Measurements from ENCODE around the gene NTN4.

The NTN4 gene

GRCh38 chr12:95634622-95635621 lies 155.6 kb downstream of the NTN4 start:
- Histone ChIP-seq H3K4me1 (ENCODE audit: control insufficient read depth, low read length) (no peaks in the 10 kb centered on the region), H3K9me3 (ENCODE audit: control insufficient read depth, insufficient read depth, low read length) (no peaks in the 10 kb centered on the region), H3K79me2 (ENCODE audit: control insufficient read depth, low read length) (no peaks in the 10 kb centered on the region), H3K4me2 (ENCODE audit: low read length) (no peak overlapping the region), H3K9me2 (replicated peaks; ENCODE audit: control insufficient read depth, low read length) (no peaks in the 10 kb centered on the region), H4K20me1 (ENCODE audit: control insufficient read depth, insufficient read depth, low read depth, low read length) (no peaks in the 10 kb centered on the region), H3K27ac (ENCODE audit: low read depth, low read length) (no peak overlapping the region), H3K36me3 (ENCODE audit: control insufficient read depth, low read length) (no peaks in the 10 kb centered on the region), H3K27me3 (ENCODE audit: control insufficient read depth, low read length) (0 out of 2 replicates have a peak, but pooled peaks cover 2% of the 10 kb centered on the region), H3K4me3 (ENCODE audit: low read length) (no peak overlapping the region), H3F3A (ENCODE audit: control insufficient read depth, insufficient read depth) (no peaks in the 10 kb centered on the region)
- TF ChIP-seq CTCF (IDR thresholded peaks at IDR 0.05; ENCODE audit: low read depth, low read length, poor library complexity, severe bottlenecking) (no peak), EZH2phosphoT487 (IDR thresholded peaks at IDR 0.05; ENCODE audit: borderline replicate concordance, low read length) (no peak)

GRCh38 chr12:95633732-95634465 lies 156.7 kb downstream of the NTN4 start:
- Histone ChIP-seq H3K27ac (ENCODE audit: low read depth, low read length) (no peak overlapping the region), H3K4me2 (ENCODE audit: low read length) (no peak overlapping the region)

DNA sequence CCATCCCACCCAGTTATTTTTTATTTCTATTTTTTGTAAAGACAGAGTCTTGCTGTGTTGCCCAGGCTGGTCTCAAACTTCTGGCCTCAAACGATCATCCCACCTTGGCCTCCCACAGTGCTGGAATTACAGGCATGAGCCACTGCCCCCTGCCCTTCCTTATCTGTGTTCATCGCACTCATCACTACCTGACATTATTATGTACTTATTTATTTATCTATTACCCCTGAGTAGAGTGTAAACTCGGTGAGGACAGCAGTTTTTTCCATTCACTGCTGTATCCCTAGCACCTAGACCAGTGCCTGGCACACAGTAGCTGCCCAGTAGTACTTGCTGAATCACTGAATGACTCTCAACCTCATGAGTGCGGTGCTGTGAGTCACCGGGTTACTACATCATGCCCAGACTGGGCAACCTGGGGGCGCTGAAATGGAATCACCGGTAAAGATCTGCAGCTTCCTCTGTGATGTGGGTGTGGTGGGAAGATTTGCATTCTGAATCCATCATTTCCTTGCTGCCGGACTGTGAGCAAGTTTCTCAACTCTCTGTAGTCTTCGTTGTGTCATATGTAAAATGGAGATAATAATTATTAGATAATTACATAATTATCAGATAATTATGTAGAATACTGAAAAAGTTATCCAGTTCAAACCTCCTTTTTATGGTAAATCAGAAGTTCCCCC lies 157.4 kb downstream of the NTN4 start:
- H3K4me2 ChIP-seq (ENCODE audit: low read length) = no peak overlapping the region
- H3K4me1 ChIP-seq (ENCODE audit: control insufficient read depth, low read length) = no peaks in the 10 kb centered on the region
- no peaks in the 10 kb centered on the region for H3K9me2 ChIP-seq (replicated peaks; ENCODE audit: control insufficient read depth, low read length)
- H3K9me3 ChIP-seq (ENCODE audit: control insufficient read depth, insufficient read depth, low read length) = no peaks in the 10 kb centered on the region
- TF ChIP-seq CTCF (IDR thresholded peaks at IDR 0.05; ENCODE audit: low read depth, low read length, poor library complexity, severe bottlenecking) (no peak), EZH2phosphoT487 (IDR thresholded peaks at IDR 0.05; ENCODE audit: borderline replicate concordance, low read length) (no peak)
- H4K20me1 ChIP-seq (ENCODE audit: control insufficient read depth, insufficient read depth, low read depth, low read length) = no peaks in the 10 kb centered on the region
- 0 out of 2 replicates have a peak, but pooled peaks cover 2% of the 10 kb centered on the region for H3K27me3 ChIP-seq (ENCODE audit: control insufficient read depth, low read length)
- H3K79me2 ChIP-seq (ENCODE audit: control insufficient read depth, low read length) = no peaks in the 10 kb centered on the region
- H3K27ac ChIP-seq (ENCODE audit: low read depth, low read length) = no peak overlapping the region
- H3K4me3 ChIP-seq (ENCODE audit: low read length) = no peak overlapping the region
- H3F3A ChIP-seq (ENCODE audit: control insufficient read depth, insufficient read depth) = no peaks in the 10 kb centered on the region
- H3K36me3 ChIP-seq (ENCODE audit: control insufficient read depth, low read length) = no peaks in the 10 kb centered on the region

More at GRCh38 chr12:95633732-95634465, 156.7 kb downstream of the NTN4 start:
- H4K20me1 ChIP-seq (ENCODE audit: control insufficient read depth, insufficient read depth, low read depth, low read length) = no peaks in the 10 kb centered on the region
- no peaks in the 10 kb centered on the region for H3F3A ChIP-seq (ENCODE audit: control insufficient read depth, insufficient read depth)
- H3K79me2 ChIP-seq (ENCODE audit: control insufficient read depth, low read length) = no peaks in the 10 kb centered on the region
- H3K9me2 ChIP-seq (replicated peaks; ENCODE audit: control insufficient read depth, low read length) = no peaks in the 10 kb centered on the region
- H3K4me1 ChIP-seq (ENCODE audit: control insufficient read depth, low read length) = no peaks in the 10 kb centered on the region
- H3K4me3 ChIP-seq (ENCODE audit: low read length) = no peak overlapping the region
- no peaks in the 10 kb centered on the region for H3K9me3 ChIP-seq (ENCODE audit: control insufficient read depth, insufficient read depth, low read length)
- H3K36me3 ChIP-seq (ENCODE audit: control insufficient read depth, low read length) = no peaks in the 10 kb centered on the region
- no peak for TF ChIP-seq CTCF (IDR thresholded peaks at IDR 0.05; ENCODE audit: low read depth, low read length, poor library complexity, severe bottlenecking)
- TF ChIP-seq EZH2phosphoT487 (IDR thresholded peaks at IDR 0.05; ENCODE audit: borderline replicate concordance, low read length) = no peak
- 0 out of 2 replicates have a peak, but pooled peaks cover 2% of the 10 kb centered on the region for H3K27me3 ChIP-seq (ENCODE audit: control insufficient read depth, low read length)

Data from DOHH2 (cell line).